Measurements from ENCODE around the gene DYNC2H1.

Gene DYNC2H1, protein sequence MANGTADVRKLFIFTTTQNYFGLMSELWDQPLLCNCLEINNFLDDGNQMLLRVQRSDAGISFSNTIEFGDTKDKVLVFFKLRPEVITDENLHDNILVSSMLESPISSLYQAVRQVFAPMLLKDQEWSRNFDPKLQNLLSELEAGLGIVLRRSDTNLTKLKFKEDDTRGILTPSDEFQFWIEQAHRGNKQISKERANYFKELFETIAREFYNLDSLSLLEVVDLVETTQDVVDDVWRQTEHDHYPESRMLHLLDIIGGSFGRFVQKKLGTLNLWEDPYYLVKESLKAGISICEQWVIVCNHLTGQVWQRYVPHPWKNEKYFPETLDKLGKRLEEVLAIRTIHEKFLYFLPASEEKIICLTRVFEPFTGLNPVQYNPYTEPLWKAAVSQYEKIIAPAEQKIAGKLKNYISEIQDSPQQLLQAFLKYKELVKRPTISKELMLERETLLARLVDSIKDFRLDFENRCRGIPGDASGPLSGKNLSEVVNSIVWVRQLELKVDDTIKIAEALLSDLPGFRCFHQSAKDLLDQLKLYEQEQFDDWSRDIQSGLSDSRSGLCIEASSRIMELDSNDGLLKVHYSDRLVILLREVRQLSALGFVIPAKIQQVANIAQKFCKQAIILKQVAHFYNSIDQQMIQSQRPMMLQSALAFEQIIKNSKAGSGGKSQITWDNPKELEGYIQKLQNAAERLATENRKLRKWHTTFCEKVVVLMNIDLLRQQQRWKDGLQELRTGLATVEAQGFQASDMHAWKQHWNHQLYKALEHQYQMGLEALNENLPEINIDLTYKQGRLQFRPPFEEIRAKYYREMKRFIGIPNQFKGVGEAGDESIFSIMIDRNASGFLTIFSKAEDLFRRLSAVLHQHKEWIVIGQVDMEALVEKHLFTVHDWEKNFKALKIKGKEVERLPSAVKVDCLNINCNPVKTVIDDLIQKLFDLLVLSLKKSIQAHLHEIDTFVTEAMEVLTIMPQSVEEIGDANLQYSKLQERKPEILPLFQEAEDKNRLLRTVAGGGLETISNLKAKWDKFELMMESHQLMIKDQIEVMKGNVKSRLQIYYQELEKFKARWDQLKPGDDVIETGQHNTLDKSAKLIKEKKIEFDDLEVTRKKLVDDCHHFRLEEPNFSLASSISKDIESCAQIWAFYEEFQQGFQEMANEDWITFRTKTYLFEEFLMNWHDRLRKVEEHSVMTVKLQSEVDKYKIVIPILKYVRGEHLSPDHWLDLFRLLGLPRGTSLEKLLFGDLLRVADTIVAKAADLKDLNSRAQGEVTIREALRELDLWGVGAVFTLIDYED (N-terminal part only)

GRCh38 chr11:103108933-103109817, at the start of gene DYNC2H1:
DYNC2H1 (plus strand) TSS chr11:103109426; CDS start chr11:103109575, 149 bp downstream.
- peak; percentile 84 for DNase-seq (ENCODE audit: low read depth, low spot score)

GRCh38 chr11:103061656-103062055, 47.6 kb upstream of the DYNC2H1 start:
- DNase-seq (ENCODE audit: low read depth, low spot score), result no peak

- DNase-seq (ENCODE audit: low read depth, low spot score), result no peak
Observed at GRCh38 chr11:103067118-103067517, 42.1 kb upstream of the DYNC2H1 start.

DNA sequence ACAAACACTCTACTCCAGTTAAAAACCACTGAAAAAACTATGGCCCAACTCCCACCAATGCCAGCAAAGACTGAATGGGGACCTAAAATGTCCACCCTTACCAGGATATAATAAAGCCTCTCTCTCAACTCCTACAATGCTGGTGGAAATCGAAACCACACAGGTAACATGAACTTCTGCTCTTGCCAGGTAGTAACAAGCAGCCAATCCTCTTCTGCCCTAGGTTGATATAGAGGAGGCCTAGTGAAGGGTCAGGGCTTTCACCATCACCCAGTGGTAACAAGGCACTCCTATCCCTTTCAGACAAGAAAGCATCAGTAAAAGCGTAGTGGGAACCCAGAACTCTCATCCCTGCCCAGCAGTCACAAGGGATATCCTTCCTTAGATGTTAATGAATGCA, 39.9 kb upstream of the DYNC2H1 start:
- no peak for DNase-seq (ENCODE audit: low read depth, low spot score)

DNA sequence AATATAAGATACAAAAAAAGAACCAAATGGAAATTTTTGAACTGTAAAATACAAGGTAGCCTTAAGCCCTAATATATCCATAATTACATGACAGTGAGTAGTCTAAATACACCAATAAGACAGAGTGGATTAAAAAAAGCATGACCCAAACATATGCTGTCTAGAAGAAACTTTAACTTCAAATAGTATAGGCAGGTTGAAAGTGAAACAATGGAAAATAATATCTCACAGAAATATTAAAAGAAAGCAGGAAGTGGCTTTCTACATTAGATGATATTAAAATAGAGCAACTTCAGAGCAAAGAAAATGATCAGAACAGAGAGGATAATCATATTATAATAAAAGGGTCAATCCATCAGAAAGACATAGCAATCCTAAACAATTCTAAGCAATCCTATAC, 39.1 kb upstream of the DYNC2H1 start:
- no peak for DNase-seq (ENCODE audit: low read depth, low spot score)

DNA sequence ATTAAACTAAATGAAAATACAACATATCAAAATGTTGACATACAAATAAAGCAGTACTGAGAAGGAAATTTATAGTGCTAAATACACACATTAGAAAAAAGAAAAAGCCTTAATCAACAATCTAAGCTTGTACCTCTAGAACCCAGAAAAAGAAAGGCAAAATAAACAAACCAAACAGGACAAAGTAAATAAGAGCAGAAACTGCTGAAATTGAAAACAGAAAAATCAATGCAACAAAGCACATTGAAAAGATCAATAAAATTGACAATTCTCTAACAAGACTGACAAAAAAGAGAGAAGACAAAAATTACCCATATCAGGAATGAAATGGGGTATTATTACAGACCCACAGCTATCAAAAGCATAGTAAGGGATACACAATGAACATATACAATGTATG, 38.2 kb upstream of the DYNC2H1 start:
- no peak for DNase-seq (ENCODE audit: low read depth, low spot score)

- DNase-seq (ENCODE audit: low read depth, low spot score), result no peak
Observed at GRCh38 chr11:103076361-103076760, 32.9 kb upstream of the DYNC2H1 start.

DNA sequence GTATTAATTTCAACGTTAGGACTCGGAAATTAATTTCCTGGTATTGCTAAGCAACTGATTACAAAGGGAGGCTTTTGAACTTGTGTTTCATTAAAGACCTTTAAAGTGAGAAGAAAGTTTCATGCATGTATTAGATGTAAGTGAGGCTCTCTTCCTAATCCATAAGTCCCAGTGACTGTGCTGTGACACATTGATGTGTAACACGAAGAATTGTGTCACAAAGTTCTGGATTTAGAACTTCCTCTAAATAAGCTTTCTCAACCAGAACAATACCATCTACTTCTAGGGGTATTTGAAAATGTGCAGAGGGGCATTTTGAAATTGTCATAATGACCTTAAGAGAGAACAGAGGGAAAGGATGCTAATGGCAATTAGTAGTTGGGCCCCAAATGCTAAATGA, 31.7 kb upstream of the DYNC2H1 start:
- no peak for DNase-seq (ENCODE audit: low read depth, low spot score)

- no peak for DNase-seq (ENCODE audit: low read depth, low spot score)
Observed at GRCh38 chr11:103078710-103079109, 30.5 kb upstream of the DYNC2H1 start.

GRCh38 chr11:103079833-103080232, 29.4 kb upstream of the DYNC2H1 start:
- DNase-seq (ENCODE audit: low read depth, low spot score), result no peak

- no peak for DNase-seq (ENCODE audit: low read depth, low spot score)
Observed at GRCh38 chr11:103085758-103086365, 23.4 kb upstream of the DYNC2H1 start.

GRCh38 chr11:103086461-103086860, 22.8 kb upstream of the DYNC2H1 start:
- DNase-seq (ENCODE audit: low read depth, low spot score), result no peak

DNA sequence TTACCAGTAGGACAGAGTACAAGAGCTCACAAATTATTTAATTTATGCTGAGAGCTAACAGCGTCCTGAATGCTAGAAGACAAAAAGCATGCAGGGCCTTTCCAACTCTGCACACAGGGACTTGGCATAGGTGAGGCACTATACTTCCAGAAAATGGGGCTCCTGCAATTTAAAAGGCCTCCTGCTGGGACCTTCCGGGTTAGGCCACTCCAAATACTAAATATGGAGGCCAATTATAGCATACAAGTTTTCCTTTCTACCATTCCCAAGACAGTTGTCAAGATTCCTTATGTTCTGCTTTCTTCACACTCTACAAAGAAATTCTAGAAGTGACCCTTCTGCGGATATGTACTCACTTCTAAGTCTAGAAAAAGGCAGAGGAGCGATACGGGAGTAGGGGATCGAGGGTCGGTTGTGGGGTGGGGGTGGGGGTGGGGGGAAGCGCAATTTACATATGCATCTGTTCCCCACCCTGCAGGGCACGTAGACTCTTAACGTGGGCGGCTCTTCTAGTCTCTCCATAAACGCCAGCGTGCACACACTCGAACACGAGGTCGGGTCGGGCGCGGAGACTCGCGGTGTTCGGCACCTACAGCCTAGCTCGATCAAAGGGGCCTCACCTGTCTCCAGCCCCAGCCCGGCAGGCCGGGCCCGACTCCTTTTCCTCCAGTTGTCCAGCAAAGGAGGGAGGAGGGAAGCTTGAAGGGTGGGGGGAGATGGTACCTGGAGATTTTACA, 18.0 kb upstream of the DYNC2H1 start:
- DNase-seq (ENCODE audit: low read depth, low spot score), result no peak

DNA sequence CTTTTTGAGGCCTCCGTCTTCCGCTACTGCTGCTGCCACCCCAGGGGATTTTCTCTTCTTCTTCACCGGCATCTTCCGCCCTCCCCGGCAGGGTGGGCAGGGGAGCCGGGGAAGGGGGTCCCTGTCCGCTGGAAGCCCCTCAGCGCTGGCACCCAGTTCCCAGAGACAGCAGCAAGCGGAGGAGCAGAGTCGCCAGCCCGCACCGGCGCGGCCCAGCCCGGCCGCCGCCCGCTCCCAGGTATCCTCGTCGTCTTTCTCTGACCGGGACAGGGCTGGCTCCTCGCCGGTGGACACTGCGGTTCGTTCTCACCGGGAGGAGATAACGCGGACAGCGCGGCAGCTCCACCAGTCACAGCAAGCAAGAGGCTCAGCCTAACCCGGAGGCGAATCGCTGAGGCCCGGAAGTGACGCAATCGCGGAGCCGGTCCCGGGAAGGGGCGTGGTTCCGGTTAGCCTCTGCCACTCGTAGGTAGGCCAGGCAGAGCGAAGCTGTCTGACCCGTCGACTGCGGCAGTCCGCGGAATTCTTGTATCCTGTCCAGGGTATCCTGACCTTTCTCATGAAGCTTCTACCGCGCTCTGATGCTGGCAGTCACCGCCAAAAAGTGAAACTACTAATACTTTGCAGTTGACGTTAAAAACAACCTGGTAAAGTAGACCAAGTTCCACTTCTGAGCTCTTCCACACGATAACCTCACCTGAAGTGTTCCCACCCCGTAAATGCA, 17.3 kb upstream of the DYNC2H1 start, which contains the start of gene DCUN1D5:
Gene DCUN1D5 (minus strand): TSS at position 360 of the 724 bp plus-strand sequence. CDS start 288 bp downstream, at position 72.
- peak; percentile 76 for DNase-seq (ENCODE audit: low read depth, low spot score)

GRCh38 chr11:103097279-103097678, 11.9 kb upstream of the DYNC2H1 start:
- no peak for DNase-seq (ENCODE audit: low read depth, low spot score)

DNA sequence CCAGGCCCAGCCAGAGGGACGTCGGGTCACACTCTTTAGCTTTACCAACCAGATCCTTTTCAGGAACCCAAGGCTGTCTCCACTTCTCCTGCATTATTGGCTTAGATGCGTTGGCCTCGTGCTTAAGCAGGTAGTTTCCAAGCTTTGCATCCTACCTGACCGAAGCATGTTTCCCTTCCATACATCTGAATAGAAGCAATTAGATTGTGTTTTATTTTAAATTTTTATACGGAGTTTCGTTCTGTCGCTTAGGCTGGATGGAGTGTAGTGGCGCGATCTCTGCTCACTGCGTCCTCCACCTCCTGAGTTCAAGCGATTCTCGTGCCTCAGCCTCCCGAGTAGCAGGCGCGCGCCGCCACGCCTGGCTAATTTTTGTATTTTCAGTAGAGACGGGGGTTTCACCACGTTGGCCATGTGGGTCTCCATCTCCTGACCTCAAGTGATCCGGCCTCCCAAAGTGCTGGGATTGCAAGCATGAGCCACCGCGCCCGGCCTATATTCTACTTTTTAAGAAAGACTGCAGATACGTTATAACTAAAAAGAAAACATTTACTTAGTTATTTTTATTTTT, 677 bp downstream of the DYNC2H1 start:
- DNase-seq (ENCODE audit: low read depth, low spot score), result no peak

DNA sequence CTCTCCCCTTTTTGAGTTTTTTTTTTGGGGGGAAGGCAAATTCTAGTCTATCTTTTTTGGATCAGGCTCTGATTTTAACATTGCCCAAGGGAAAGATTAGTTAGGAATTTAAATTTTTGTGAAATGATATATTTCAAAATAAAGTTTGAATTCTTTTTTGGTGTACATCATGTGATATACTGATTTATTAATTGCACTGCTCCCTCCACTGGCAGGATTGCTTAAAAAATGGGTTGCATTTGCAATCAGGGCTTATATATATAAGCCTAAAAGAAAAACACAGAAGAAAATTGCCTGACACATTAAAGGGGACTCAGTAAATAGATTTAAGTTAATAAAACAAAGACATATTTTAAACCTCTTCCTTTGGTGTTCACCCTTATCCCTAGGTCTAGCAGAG, 1.2 kb downstream of the DYNC2H1 start:
- DNase-seq (ENCODE audit: low read depth, low spot score), result no peak

DNA sequence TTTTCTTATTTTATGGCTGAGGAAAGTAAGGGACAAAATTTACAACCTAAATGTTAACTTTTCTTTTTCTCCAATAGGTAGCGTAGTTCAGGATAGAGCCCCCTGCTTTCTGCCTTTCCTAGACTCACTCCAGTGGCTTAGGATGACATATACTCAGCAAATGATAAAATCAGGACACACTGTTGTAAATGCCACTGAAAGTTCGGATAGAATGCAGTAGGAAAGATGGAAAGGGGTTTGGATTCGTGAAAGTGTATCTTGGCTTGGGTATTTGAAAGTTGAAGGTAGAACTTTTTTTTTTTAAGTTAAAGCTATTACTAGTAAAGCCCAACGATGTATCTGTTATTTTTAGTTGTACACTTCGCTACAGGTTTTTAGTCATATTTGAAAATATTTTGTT, 2.2 kb downstream of the DYNC2H1 start:
- DNase-seq (ENCODE audit: low read depth, low spot score), result no peak

DNA sequence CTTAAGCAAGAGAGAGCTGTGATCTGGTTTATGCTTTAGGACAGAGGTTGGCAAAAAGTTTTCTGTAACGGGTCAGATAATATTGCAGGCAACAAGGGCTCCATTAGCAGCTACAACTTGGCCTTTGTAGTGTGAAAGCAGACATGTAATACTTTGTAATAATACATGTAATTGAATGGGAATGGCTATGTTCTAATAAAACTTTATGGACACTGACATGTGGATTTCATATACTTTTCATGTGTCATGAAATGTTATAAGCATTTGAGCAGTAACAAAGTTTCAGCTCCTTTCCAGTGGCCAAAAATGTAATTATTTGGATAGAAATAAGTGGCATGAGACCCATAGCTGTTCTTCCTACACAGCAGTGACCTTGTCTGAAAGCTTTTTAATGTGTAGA, 3.1 kb downstream of the DYNC2H1 start:
- no peak for DNase-seq (ENCODE audit: low read depth, low spot score)
